ENCODE data around the gene TMIGD1. TPM values are rescaled to one million over a fixed set of nuclear protein-coding genes. Genes with fewer than 3 reads are reported as not detected.
A peak's percentile ranks its signal among the peaks of the same experiment; 100 is the strongest.

Gene TMIGD1
- total RNA-seq, 1 donor from 2014 or later: not detected

DNA sequence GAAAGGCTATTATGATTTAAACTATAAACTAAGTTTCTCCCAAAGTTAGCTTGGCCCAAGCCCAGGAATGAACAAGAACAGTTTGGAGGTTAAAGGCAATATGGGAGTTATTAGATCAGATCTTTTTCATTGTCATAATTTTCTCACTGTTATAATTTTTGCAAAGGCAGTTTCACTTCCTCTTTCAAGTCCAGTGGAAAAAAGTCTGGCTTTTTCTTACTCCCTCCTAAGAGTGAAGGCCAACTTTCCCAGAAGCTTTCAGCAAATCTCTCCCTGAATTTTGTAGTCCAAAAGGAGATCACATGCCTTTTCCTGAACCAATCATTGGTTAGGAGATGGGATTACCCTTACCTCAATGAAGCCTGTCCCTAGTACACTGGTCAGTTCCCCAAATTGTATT lies 33.0 kb downstream of the TMIGD1 start:
- H3K4me1 ChIP-seq: no peaks in the 10 kb centered on the region
- H3K27ac ChIP-seq: no peak overlapping the region
- H3K4me1 Mint-ChIP-seq: no peaks in the 10 kb centered on the region
- H3K27ac Mint-ChIP-seq: no peak overlapping the region
- no peaks in the 10 kb centered on the region for H3K36me3 ChIP-seq
- peaks cover 3% of the 10 kb centered on the region for H3K27me3 Mint-ChIP-seq (ENCODE audit: insufficient read depth, low read depth)
- H3K4me2 ChIP-seq: no peak overlapping the region
- no peak overlapping the region for H2AFZ ChIP-seq (replicated peaks)
- DNase-seq (ENCODE audit: low spot score): no peak
- no peaks in the 10 kb centered on the region for H4K20me1 ChIP-seq (ENCODE audit: low read depth)
- no peaks in the 10 kb centered on the region for H3F3A ChIP-seq (ENCODE audit: low read depth)
- H3K4me3 ChIP-seq: no peak overlapping the region
- H3K4me3 Mint-ChIP-seq: no peak overlapping the region
- peaks cover 7% of the 10 kb centered on the region for H3K9me3 Mint-ChIP-seq
- TF ChIP-seq EZH2phosphoT487 (IDR thresholded peaks at IDR 0.05) (no peak), EZH2 (IDR thresholded peaks at IDR 0.05) (no peak), CTCF (IDR thresholded peaks at IDR 0.05) (no peak)
- no peak overlapping the region for H3K9ac ChIP-seq
- no peaks in the 10 kb centered on the region for H3K9me3 ChIP-seq (ENCODE audit: low read depth)
- no peaks in the 10 kb centered on the region for H3K27me3 ChIP-seq
- no peaks in the 10 kb centered on the region for H3K79me2 ChIP-seq (ENCODE audit: low read depth)
- no peaks in the 10 kb centered on the region for H3K36me3 Mint-ChIP-seq

- no peaks in the 10 kb centered on the region for H3K9me3 ChIP-seq (ENCODE audit: low read depth)
- H4K20me1 ChIP-seq (ENCODE audit: low read depth): no peaks in the 10 kb centered on the region
- peaks cover under 1% of the 10 kb centered on the region for H3K27me3 ChIP-seq
- H3K4me1 ChIP-seq: no peaks in the 10 kb centered on the region
- Mint-ChIP-seq H3K27ac (no peak overlapping the region), H3K36me3 (no peaks in the 10 kb centered on the region), H3K4me3 (no peak overlapping the region), H3K4me1 (no peaks in the 10 kb centered on the region), H3K27me3 (ENCODE audit: insufficient read depth, low read depth) (peaks cover 3% of the 10 kb centered on the region), H3K9me3 (peaks cover 7% of the 10 kb centered on the region)
- no peak overlapping the region for H3K4me2 ChIP-seq
- H3K4me3 ChIP-seq: no peak overlapping the region
- no peak overlapping the region for H3K9ac ChIP-seq
- DNase-seq (ENCODE audit: low spot score): no peak
- H3K79me2 ChIP-seq (ENCODE audit: low read depth): no peaks in the 10 kb centered on the region
- H3F3A ChIP-seq (ENCODE audit: low read depth): no peaks in the 10 kb centered on the region
- TF ChIP-seq EZH2 (IDR thresholded peaks at IDR 0.05) (no peak), CTCF (IDR thresholded peaks at IDR 0.05) (peak; percentile 24)
- H3K27ac ChIP-seq: no peak overlapping the region
- no peaks in the 10 kb centered on the region for H3K36me3 ChIP-seq
- H2AFZ ChIP-seq (replicated peaks): no peak overlapping the region
These were observed 34.9 kb downstream of the TMIGD1 start for GRCh38 chr17:30299000-30299399.

- peaks cover 8% of the 10 kb centered on the region for H3F3A ChIP-seq (ENCODE audit: low read depth)
- H3K27me3 ChIP-seq: peaks cover 14% of the 10 kb centered on the region
- H3K36me3 ChIP-seq: no peaks in the 10 kb centered on the region
- no peaks in the 10 kb centered on the region for H4K20me1 ChIP-seq (ENCODE audit: low read depth)
- Mint-ChIP-seq H3K9me3 (peaks cover 7% of the 10 kb centered on the region), H3K36me3 (no peaks in the 10 kb centered on the region), H3K4me1 (no peaks in the 10 kb centered on the region), H3K4me3 (no peak overlapping the region), H3K27ac (no peak overlapping the region), H3K27me3 (ENCODE audit: insufficient read depth, low read depth) (peaks cover 3% of the 10 kb centered on the region)
- no peak for DNase-seq (ENCODE audit: low spot score)
- H3K4me1 ChIP-seq: no peaks in the 10 kb centered on the region
- H3K9me3 ChIP-seq (ENCODE audit: low read depth): no peaks in the 10 kb centered on the region
- H3K4me2 ChIP-seq: no peak overlapping the region
- H3K27ac ChIP-seq: no peak overlapping the region
- no peak for TF ChIP-seq CTCF (IDR thresholded peaks at IDR 0.05)
- TF ChIP-seq EZH2 (IDR thresholded peaks at IDR 0.05): no peak
- TF ChIP-seq EZH2phosphoT487 (IDR thresholded peaks at IDR 0.05): no peak
- H3K9ac ChIP-seq: no peak overlapping the region
- no peak overlapping the region for H2AFZ ChIP-seq (replicated peaks)
- no peak overlapping the region for H3K4me3 ChIP-seq
- no peaks in the 10 kb centered on the region for H3K79me2 ChIP-seq (ENCODE audit: low read depth)
These were observed 36.1 kb downstream of the TMIGD1 start for GRCh38 chr17:30297715-30298114.

All from neural progenitor cell (in vitro differentiated cells).